ENCODE results near the gene DCAF4. TPM values are rescaled to one million over a fixed set of nuclear protein-coding genes. Genes with fewer than 3 reads are reported as not detected.
"Not testable (repeated sequence)": the region's sequence is repeated elsewhere in the genome, so short reads cannot be mapped to it uniquely, and the experiment has no call there.

DCAF4 gene
- total RNA-seq, 2 donors from 2014 or later, result 15.1 to 16.6 TPM

GRCh38 chr14:72952171-72952570, 25.9 kb downstream of the DCAF4 start:
- Mint-ChIP-seq H3K27ac (no peak overlapping the region), H3K4me3 (no peak overlapping the region), H3K36me3 (ENCODE audit: insufficient read depth in 2 of 2) (peaks cover 2 to 3% of the 10 kb centered on the region in 2 donors), H3K27me3 (ENCODE audit: low read depth) (no peaks in the 10 kb centered on the region), H3K9me3 (no peaks in the 10 kb centered on the region), H3K4me1 (ENCODE audit: low read depth) (peaks cover 9% of the 10 kb centered on the region)
- DNase-seq (no peak), ATAC-seq (replicated peaks in 1 of 2) (no peak)

- DNase-seq, H3K27ac Mint-ChIP-seq: not testable (repeated sequence)
Observed at GRCh38 chr14:72956741-72957140, 30.5 kb downstream of the DCAF4 start.

GRCh38 chr14:72957213-72957612, 30.9 kb downstream of the DCAF4 start:
- H3K27ac Mint-ChIP-seq, result no peak overlapping the region
- H3K4me1 Mint-ChIP-seq (ENCODE audit: low read depth), result no peaks in the 10 kb centered on the region
- ATAC-seq (replicated peaks in 1 of 2), result no peak
- DNase-seq, result no peak
- H3K4me3 Mint-ChIP-seq, result no peak overlapping the region
- peaks cover 3% of the 10 kb centered on the region in 2 donors for H3K36me3 Mint-ChIP-seq (ENCODE audit: insufficient read depth in 2 of 2)
- H3K9me3 Mint-ChIP-seq, result no peaks in the 10 kb centered on the region
- no peaks in the 10 kb centered on the region for H3K27me3 Mint-ChIP-seq (ENCODE audit: low read depth)

More at GRCh38 chr14:72956741-72957140, 30.5 kb downstream of the DCAF4 start:
- H3K36me3 Mint-ChIP-seq (ENCODE audit: insufficient read depth in 2 of 2); ATAC-seq (replicated peaks in 1 of 2); H3K9me3 Mint-ChIP-seq; H3K4me3 Mint-ChIP-seq; H3K4me1 Mint-ChIP-seq (ENCODE audit: low read depth); H3K27me3 Mint-ChIP-seq (ENCODE audit: low read depth): not testable (repeated sequence)

- H3K9me3 Mint-ChIP-seq, result no peaks in the 10 kb centered on the region
- no peak for DNase-seq
- peaks cover 8% of the 10 kb centered on the region for H3K4me1 Mint-ChIP-seq (ENCODE audit: low read depth)
- no peak overlapping the region for H3K27ac Mint-ChIP-seq
- no peak for ATAC-seq (replicated peaks in 1 of 2)
- no peaks in the 10 kb centered on the region for H3K27me3 Mint-ChIP-seq (ENCODE audit: low read depth)
- no peak overlapping the region for H3K4me3 Mint-ChIP-seq
- H3K36me3 Mint-ChIP-seq (ENCODE audit: insufficient read depth in 2 of 2), result peaks cover 3% of the 10 kb centered on the region in 2 donors
Observed at GRCh38 chr14:72958548-72958947, 32.3 kb downstream of the DCAF4 start.

GRCh38 chr14:72961016-72961415, 34.8 kb downstream of the DCAF4 start:
- peaks cover 17% of the 10 kb centered on the region for H3K4me1 Mint-ChIP-seq (ENCODE audit: low read depth)
- not testable (repeated sequence) for ATAC-seq (replicated peaks in 1 of 2); H3K4me3 Mint-ChIP-seq; H3K36me3 Mint-ChIP-seq (ENCODE audit: insufficient read depth in 2 of 2); H3K9me3 Mint-ChIP-seq; H3K27me3 Mint-ChIP-seq (ENCODE audit: low read depth); DNase-seq; H3K27ac Mint-ChIP-seq

GRCh38 chr14:72961579-72962335, 35.5 kb downstream of the DCAF4 start:
- no peak overlapping the region for H3K4me3 Mint-ChIP-seq
- no peak for DNase-seq
- no peaks in the 10 kb centered on the region for H3K27me3 Mint-ChIP-seq (ENCODE audit: low read depth)
- H3K36me3 Mint-ChIP-seq (ENCODE audit: insufficient read depth in 2 of 2), result peaks cover 0 to 1% of the 10 kb centered on the region in 2 donors
- ATAC-seq (replicated peaks in 1 of 2), result no peak
- H3K27ac Mint-ChIP-seq, result no peak overlapping the region
- peaks cover 17% of the 10 kb centered on the region for H3K4me1 Mint-ChIP-seq (ENCODE audit: low read depth)
- H3K9me3 Mint-ChIP-seq, result no peaks in the 10 kb centered on the region

- not testable (repeated sequence) for H3K27ac Mint-ChIP-seq; H3K4me3 Mint-ChIP-seq; ATAC-seq (replicated peaks in 1 of 2); DNase-seq; H3K9me3 Mint-ChIP-seq; H3K36me3 Mint-ChIP-seq (ENCODE audit: insufficient read depth in 2 of 2); H3K27me3 Mint-ChIP-seq (ENCODE audit: low read depth)
- peaks cover 17% of the 10 kb centered on the region for H3K4me1 Mint-ChIP-seq (ENCODE audit: low read depth)
Observed at GRCh38 chr14:72962336-72962754, 36.1 kb downstream of the DCAF4 start.

GRCh38 chr14:72962829-72963312, 36.6 kb downstream of the DCAF4 start:
- no peaks in the 10 kb centered on the region for H3K27me3 Mint-ChIP-seq (ENCODE audit: low read depth)
- ATAC-seq (replicated peaks in 1 of 2), result no peak
- peaks cover 0 to 1% of the 10 kb centered on the region in 2 donors for H3K36me3 Mint-ChIP-seq (ENCODE audit: insufficient read depth in 2 of 2)
- peaks cover 17% of the 10 kb centered on the region for H3K4me1 Mint-ChIP-seq (ENCODE audit: low read depth)
- no peak for DNase-seq
- H3K9me3 Mint-ChIP-seq, result no peaks in the 10 kb centered on the region
- no peak overlapping the region for H3K27ac Mint-ChIP-seq
- H3K4me3 Mint-ChIP-seq, result no peak overlapping the region

GRCh38 chr14:72965249-72965648, 39.0 kb downstream of the DCAF4 start:
- H3K27me3 Mint-ChIP-seq (ENCODE audit: low read depth), result no peaks in the 10 kb centered on the region
- H3K9me3 Mint-ChIP-seq, result no peaks in the 10 kb centered on the region
- ATAC-seq (replicated peaks in 1 of 2) (peak; percentile 44 to 72), DNase-seq (peak in 1 of 2 donors; percentile 10)
- no peak overlapping the region for H3K4me3 Mint-ChIP-seq
- peaks cover 17% of the 10 kb centered on the region for H3K4me1 Mint-ChIP-seq (ENCODE audit: low read depth)
- H3K36me3 Mint-ChIP-seq (ENCODE audit: insufficient read depth in 2 of 2), result peaks cover 1% of the 10 kb centered on the region in 2 donors
- H3K27ac Mint-ChIP-seq, result no peak overlapping the region

GRCh38 chr14:72966038-72966437, 39.8 kb downstream of the DCAF4 start:
- Mint-ChIP-seq H3K4me3 (no peak overlapping the region), H3K4me1 (ENCODE audit: low read depth) (peaks cover 17% of the 10 kb centered on the region), H3K9me3 (no peaks in the 10 kb centered on the region), H3K27ac (no peak overlapping the region), H3K36me3 (ENCODE audit: insufficient read depth in 2 of 2) (peaks cover 1% of the 10 kb centered on the region in 2 donors), H3K27me3 (ENCODE audit: low read depth) (no peaks in the 10 kb centered on the region)
- no peak for ATAC-seq (replicated peaks in 1 of 2)
- no peak for DNase-seq

GRCh38 chr14:72968316-72968715, 42.1 kb downstream of the DCAF4 start:
- H3K4me3 Mint-ChIP-seq, result no peak overlapping the region
- H3K27ac Mint-ChIP-seq, result no peak overlapping the region
- H3K27me3 Mint-ChIP-seq (ENCODE audit: low read depth), result no peaks in the 10 kb centered on the region
- H3K36me3 Mint-ChIP-seq (ENCODE audit: insufficient read depth in 2 of 2), result peaks cover 0 to 1% of the 10 kb centered on the region in 2 donors
- H3K4me1 Mint-ChIP-seq (ENCODE audit: low read depth), result peaks cover 11% of the 10 kb centered on the region
- ATAC-seq (replicated peaks in 1 of 2) (no peak), DNase-seq (no peak)
- no peaks in the 10 kb centered on the region for H3K9me3 Mint-ChIP-seq

GRCh38 chr14:72970058-72970630, 43.9 kb downstream of the DCAF4 start:
- Mint-ChIP-seq H3K4me1 (ENCODE audit: low read depth) (peaks cover 4% of the 10 kb centered on the region), H3K27ac (no peak overlapping the region), H3K36me3 (ENCODE audit: insufficient read depth in 2 of 2) (peaks cover 0 to 5% of the 10 kb centered on the region in 2 donors), H3K27me3 (ENCODE audit: low read depth) (no peaks in the 10 kb centered on the region), H3K4me3 (no peak overlapping the region), H3K9me3 (no peaks in the 10 kb centered on the region)
- ATAC-seq (replicated peaks in 1 of 2) (no peak), DNase-seq (no peak)

GRCh38 chr14:72970824-72971434, 44.7 kb downstream of the DCAF4 start:
- H3K4me1 Mint-ChIP-seq (ENCODE audit: low read depth), result no peaks in the 10 kb centered on the region
- no peaks in the 10 kb centered on the region for H3K27me3 Mint-ChIP-seq (ENCODE audit: low read depth)

More at GRCh38 chr14:72970824-72971434, 44.7 kb downstream of the DCAF4 start:
- Mint-ChIP-seq H3K4me3 (no peak overlapping the region), H3K27ac (no peak overlapping the region), H3K9me3 (no peaks in the 10 kb centered on the region), H3K36me3 (ENCODE audit: insufficient read depth in 2 of 2) (peaks cover 0 to 5% of the 10 kb centered on the region in 2 donors)
- ATAC-seq (replicated peaks in 1 of 2) (no peak), DNase-seq (no peak)
